GM04504 (cell line): ENCODE measurements around the gene OR2T12.
"Not testable (repeated sequence)": the region's sequence is repeated elsewhere in the genome, so short reads cannot be mapped to it uniquely, and the experiment has no call there.

ENCODE experiments used
- DNase-seq: peaks from one replicate; pipeline ENCODE4 v3.0.0-alpha.2; 2012; ENCODE audit warnings: low read depth

OR2T12 gene, protein sequence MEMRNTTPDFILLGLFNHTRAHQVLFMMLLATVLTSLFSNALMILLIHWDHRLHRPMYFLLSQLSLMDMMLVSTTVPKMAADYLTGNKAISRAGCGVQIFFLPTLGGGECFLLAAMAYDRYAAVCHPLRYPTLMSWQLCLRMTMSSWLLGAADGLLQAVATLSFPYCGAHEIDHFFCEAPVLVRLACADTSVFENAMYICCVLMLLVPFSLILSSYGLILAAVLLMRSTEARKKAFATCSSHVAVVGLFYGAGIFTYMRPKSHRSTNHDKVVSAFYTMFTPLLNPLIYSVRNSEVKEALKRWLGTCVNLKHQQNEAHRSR

DNA sequence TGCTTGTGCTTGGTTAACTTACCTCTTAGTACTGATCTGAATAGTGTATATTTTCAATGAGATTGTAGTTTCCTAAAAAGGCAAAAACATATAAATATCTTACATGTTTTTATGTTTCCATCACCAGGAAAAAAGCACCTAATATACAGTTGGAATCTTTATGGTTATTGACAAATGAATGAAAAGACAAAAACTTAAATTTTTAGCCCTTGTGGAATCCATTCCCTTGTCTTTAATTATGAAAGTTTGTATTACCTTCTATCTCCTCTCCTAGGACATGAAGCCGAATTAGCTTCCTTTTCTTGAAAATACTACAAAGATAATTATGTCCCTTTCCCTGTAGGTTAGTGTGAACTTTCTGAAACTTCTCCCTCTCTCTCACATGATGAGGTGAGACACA is at the start of gene OR2T12:
Gene OR2T12 (minus strand): TSS at position 101 of the 400 bp plus-strand sequence. CDS start 7,846 bp downstream, outside the sequence.
- no peak for DNase-seq

DNA sequence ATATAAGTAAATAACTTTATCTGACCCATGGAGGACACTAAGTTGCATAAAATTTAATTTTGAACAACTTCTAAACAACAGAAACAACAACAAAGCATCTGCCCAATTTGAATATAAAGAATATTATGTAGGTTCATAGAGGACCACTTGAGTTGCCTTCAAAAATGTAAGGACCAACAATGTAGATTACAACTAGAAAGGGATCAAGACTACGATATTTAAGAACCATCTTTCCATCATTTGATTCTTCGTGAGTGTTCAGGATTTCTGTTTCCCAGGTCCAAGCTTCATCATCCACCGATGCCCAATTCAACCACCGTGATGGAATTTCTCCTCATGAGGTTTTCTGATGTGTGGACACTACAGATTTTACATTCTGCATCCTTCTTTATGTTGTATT is 45.3 kb upstream of the OR2T12 start, which contains the start of gene OR14C36:
Gene OR14C36 (plus strand): TSS at position 301 of the 400 bp plus-strand sequence. CDS start 0 bp downstream, at position 301.
- no peak for DNase-seq

DNA sequence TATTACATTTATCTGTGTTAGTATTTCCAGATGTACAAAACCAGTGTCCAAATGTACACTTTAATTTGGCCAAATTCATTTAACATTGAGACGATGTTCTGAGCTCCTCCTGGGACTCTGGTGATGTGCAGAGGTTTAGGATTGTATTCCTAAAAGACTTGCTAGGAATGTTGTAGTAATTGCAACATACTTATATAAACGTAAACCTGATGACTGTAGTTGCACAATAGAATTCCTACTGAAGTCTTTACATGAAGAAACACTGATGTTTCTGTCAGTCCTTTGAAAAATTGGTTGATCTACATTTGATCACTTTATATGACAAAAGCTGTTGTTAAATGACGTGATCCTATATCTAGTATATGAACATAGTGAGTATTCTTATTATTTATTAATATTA is 40.2 kb upstream of the OR2T12 start:
- DNase-seq: no peak

DNA sequence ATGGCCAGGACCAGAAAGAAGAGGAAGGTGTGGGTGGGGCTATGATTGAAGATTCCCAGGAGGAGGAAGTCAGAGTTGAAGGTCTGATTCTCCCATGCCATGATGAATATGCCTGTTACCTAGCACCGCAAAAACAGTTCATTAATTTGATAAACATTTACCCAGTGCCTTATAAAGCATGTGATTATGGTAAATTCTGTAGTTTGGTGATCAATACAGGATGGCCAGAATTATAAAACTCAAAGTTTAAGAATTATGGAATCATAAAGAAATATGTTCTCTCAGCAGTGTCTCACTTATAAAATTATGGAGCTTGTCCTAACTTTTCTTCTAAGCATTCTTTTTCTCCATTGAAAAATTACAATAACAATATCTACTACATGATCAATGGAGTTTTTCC is 21.2 kb upstream of the OR2T12 start, which contains the start of gene OR2M7:
Gene OR2M7 (minus strand): TSS at position 101 of the 400 bp plus-strand sequence. CDS start 0 bp downstream, at position 101.
- no peak for DNase-seq

DNA sequence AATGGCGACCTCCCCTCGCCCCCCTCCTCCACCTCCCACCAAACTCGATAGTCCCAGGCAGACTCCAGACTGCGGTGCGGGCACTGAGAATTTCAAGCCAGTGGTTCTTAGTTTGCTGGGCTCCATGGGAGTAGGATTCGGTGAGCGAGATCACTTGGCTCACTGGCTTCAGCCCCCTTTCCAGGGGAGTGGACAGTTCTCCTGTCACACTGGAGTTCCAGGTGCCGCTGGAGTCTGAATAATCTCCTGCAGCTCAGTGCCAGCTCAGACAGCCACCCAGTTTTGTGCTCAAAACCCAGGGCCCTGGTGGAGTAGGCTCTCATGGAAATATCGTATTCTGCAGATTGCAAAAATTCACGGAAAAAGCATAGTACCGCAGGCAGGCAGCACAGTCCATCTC is 13.6 kb upstream of the OR2T12 start:
- no peak for DNase-seq

DNA sequence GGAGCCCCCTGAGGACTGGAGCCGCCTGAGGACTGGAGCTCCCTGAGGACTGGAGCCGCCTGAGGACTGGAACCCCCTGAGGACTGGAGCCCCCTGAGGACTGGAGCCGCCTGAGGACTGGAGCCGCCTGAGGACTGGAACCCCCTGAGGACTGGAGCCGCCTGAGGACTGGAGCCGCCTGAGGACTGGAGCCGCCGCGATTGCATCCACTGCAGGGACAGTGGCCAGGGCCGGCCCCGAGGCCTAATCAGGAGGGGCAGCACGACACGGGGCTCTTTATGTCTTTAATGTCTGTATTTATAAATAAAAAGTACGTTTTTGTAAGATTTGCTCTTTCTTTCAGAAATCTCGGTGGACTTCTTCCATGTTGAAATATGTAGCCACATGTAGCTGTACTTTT is 3.5 kb upstream of the OR2T12 start:
- DNase-seq: not testable (repeated sequence)

DNA sequence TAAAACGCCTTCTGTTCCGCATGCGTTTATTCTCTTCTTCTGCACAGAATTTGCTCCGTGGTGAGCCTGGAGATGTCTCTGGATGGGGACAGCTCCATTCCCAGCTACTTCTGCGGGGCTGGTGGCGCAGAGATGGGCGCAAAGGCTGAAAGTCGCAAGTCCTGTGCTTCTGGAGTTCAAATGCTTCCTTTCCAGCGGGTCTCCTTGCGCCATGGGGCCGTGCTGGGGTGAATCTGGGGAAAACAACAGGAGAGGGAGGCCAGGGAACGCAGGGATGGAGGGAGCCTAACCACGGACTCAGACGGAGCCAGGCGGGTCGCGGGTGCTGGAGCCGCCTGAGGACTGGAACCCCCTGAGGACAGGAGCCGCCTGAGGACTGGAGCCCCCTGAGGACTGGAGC is 2.9 kb upstream of the OR2T12 start:
- no peak for DNase-seq

DNA sequence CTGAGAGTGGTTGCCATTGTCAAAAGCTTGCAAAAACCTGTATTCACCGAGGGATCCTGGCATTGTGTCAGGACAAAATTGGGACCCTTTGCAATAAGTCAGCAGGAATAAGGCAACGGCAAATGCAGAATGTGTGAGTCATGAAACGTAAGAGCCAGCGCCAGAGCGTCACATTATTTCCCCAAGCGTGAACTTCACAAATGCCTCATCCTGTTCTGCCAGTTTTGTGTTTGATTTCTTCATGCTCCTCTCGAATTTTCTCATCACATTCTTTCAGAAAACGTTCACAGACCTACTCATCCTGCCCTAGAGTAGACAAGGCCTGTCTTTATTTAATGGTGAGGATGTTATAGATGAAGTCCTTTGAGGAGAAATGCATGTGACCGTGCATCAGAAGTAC is 2.4 kb upstream of the OR2T12 start:
- not testable (repeated sequence) for DNase-seq

DNA sequence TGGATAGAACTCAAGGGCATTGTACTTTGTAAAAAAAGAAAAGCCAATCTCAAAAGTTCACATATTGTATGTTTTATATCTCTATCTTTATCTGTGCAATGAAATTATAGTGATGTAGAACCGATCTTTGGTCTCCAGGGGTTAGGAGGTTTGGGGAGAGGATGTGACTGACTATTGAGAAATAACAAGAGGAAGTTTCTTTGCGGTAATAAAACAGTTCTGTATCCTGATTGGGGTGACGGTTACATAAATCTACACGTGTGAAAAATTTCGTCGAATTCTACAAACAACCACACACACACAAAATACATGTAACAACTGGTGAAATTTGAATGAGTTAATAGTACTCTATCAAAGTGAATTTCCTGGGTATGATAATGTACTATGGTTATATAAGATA is 14.8 kb downstream of the OR2T12 start:
- DNase-seq: no peak

DNA sequence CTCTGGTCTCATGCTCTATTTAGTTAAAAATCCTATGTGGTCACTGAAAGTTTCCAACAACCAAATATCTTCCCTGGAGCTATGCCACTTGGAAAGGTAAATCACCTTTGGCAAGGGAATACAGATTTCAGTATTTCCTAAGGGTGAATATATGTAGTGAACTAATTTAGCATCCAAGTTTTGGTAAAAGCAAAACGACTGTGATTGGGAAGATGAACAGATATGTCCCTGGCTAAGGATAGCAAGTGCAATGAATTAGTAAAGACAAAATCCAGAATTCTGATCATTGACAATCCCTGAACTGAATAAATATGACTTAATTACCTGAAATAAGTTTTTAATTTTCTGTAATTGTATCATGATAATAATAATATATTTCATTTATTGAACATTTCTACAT is 25.3 kb downstream of the OR2T12 start, which contains the start of gene OR2T33:
Gene OR2T33 (minus strand): TSS at position 101 of the 400 bp plus-strand sequence. CDS start 4,162 bp downstream, outside the sequence.
- DNase-seq: no peak

DNA sequence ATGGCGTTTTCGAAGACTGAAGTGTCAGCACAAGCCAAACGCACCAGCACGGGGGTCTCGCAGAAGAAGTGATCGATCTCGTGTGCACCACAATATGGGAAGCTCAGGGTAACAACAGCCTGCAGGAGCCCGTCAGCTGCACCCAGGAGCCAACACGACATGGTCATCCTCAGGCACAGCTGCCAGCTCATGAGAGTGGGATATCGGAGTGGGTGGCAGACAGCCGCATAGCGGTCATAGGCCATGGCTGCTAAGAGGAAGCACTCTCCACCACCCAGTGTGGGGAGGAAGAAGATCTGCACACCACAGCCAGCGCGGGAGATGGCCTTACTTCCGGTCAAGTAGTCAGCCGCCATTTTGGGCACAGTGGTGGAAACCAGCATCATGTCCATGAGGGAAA is 30.0 kb downstream of the OR2T12 start:
- not testable (repeated sequence) for DNase-seq

DNA sequence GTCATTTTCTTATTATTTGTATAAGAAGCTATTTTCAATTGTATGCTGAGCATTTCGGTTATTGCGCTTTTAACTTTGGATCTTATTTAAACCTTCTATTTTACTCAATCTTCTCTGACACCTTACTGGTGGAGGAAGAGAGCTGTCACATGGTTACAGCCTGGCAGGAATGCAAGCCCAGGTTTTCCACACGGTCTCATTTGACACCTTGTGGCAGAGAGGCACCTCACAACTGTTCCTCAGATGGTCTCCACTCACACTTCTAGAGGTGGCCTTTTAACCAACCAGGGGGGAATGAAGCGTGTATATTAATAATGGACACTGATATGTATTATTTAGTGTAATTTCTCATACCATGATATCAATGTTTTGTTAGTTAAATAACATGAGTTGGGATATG is 35.0 kb downstream of the OR2T12 start:
- DNase-seq: no peak

DNA sequence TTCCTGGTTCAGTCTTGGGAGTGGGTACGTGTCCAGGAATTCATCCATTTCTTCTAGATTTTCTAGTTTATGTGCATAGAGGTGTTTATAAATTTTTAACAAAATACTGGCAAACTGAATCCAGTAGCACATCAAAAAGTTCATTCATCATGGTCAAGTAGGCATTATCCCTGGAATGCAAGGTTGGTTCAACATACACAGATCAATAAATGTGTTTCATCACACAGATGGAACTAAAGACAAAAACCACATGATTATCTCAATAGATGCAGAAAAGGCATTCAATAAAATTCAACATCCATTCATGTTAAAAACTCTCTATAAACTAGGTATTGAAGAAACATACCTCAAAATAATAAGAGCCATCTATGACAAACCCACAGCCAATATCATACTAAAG is 43.9 kb downstream of the OR2T12 start:
- DNase-seq: not testable (repeated sequence)

DNA sequence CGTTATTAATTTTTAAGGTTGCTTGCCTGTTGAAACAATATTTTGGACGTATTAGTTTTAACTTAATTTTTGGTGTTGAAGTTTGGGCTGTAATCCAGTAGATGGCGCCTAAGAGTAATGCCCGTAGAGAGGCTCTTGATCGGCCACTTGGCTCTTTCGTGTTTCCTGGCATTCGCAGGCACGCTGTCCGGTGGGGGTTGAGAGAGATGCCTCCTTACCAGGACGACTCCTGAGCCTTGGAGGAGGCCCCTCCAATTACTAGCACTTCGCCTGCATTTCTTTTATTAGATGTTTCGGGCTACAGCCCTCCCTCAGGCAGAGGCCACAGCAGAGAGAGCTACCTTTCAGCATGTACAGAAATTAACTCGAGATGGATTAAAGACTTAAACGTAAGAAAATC is 60.0 kb downstream of the OR2T12 start:
- DNase-seq: no peak
